ENCODE measurements around the gene PRICKLE3. TPM values are rescaled to one million over a fixed set of nuclear protein-coding genes. Genes with fewer than 3 reads are reported as not detected.

The PRICKLE3 gene
- total and polyA plus RNA-seq, 2 experiments from 2014 or later, result 4.7 to 13.7 TPM

GRCh38 chrX:49155900-49156837 is 30.0 kb downstream of the PRICKLE3 start:
- Mint-ChIP-seq H3K4me3 (peak overlapping the region; percentile 87), H3K27me3 (ENCODE audit: insufficient read depth, low read depth, poor library complexity) (peaks cover 6% of the 10 kb centered on the region), H3K4me1 (peaks cover 10% of the 10 kb centered on the region; the same call in 2 of the 3 replicates), H3K9me3 (no peaks in the 10 kb centered on the region; the same call in 2 of the 3 replicates), H3K36me3 (ENCODE audit: low read depth) (no peaks in the 10 kb centered on the region), H3K27ac (peak overlapping the region; percentile 98)
- DNase-seq (ENCODE audit: low spot score) (peak; percentile 91), ATAC-seq (peak; percentile 89)
- H3K9me2 ChIP-seq (ENCODE audit: insufficient read depth), result no peaks in the 10 kb centered on the region
- peak overlapping the region; percentile 79 for H3K4me2 ChIP-seq
- TF ChIP-seq ZNF114 (CRISPR knock-in tag; IDR thresholded peaks at IDR 0.05), result no peak
- no peak for TF ChIP-seq ETS1 (IDR thresholded peaks at IDR 0.05)
- TF ChIP-seq CREB1 (CRISPR knock-in tag; IDR thresholded peaks at IDR 0.05; ENCODE audit: low read depth), result peak; percentile 55
- no peak for TF ChIP-seq ZNF331 (CRISPR knock-in tag; IDR thresholded peaks at IDR 0.05; ENCODE audit: low read depth)
- TF ChIP-seq, protein P1, sequence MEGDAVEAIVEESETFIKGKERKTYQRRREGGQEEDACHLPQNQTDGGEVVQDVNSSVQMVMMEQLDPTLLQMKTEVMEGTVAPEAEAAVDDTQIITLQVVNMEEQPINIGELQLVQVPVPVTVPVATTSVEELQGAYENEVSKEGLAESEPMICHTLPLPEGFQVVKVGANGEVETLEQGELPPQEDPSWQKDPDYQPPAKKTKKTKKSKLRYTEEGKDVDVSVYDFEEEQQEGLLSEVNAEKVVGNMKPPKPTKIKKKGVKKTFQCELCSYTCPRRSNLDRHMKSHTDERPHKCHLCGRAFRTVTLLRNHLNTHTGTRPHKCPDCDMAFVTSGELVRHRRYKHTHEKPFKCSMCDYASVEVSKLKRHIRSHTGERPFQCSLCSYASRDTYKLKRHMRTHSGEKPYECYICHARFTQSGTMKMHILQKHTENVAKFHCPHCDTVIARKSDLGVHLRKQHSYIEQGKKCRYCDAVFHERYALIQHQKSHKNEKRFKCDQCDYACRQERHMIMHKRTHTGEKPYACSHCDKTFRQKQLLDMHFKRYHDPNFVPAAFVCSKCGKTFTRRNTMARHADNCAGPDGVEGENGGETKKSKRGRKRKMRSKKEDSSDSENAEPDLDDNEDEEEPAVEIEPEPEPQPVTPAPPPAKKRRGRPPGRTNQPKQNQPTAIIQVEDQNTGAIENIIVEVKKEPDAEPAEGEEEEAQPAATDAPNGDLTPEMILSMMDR (conservative IDR thresholded peaks at IDR 0.05; ENCODE audit: low read depth in 2 of 2), result peak; percentile 52 to 83
- no peak for TF ChIP-seq EZH2phosphoT487 (IDR thresholded peaks at IDR 0.05; ENCODE audit: unreplicated experiment)
- no peak for TF ChIP-seq STAT1 (IDR thresholded peaks at IDR 0.05; ENCODE audit: unreplicated experiment)
- TF ChIP-seq POLR2AphosphoS5 (IDR thresholded peaks at IDR 0.05; ENCODE audit: low read depth), result peak; percentile 62; the same call in 1 of the 2 replicates
- TF ChIP-seq, protein P2, sequence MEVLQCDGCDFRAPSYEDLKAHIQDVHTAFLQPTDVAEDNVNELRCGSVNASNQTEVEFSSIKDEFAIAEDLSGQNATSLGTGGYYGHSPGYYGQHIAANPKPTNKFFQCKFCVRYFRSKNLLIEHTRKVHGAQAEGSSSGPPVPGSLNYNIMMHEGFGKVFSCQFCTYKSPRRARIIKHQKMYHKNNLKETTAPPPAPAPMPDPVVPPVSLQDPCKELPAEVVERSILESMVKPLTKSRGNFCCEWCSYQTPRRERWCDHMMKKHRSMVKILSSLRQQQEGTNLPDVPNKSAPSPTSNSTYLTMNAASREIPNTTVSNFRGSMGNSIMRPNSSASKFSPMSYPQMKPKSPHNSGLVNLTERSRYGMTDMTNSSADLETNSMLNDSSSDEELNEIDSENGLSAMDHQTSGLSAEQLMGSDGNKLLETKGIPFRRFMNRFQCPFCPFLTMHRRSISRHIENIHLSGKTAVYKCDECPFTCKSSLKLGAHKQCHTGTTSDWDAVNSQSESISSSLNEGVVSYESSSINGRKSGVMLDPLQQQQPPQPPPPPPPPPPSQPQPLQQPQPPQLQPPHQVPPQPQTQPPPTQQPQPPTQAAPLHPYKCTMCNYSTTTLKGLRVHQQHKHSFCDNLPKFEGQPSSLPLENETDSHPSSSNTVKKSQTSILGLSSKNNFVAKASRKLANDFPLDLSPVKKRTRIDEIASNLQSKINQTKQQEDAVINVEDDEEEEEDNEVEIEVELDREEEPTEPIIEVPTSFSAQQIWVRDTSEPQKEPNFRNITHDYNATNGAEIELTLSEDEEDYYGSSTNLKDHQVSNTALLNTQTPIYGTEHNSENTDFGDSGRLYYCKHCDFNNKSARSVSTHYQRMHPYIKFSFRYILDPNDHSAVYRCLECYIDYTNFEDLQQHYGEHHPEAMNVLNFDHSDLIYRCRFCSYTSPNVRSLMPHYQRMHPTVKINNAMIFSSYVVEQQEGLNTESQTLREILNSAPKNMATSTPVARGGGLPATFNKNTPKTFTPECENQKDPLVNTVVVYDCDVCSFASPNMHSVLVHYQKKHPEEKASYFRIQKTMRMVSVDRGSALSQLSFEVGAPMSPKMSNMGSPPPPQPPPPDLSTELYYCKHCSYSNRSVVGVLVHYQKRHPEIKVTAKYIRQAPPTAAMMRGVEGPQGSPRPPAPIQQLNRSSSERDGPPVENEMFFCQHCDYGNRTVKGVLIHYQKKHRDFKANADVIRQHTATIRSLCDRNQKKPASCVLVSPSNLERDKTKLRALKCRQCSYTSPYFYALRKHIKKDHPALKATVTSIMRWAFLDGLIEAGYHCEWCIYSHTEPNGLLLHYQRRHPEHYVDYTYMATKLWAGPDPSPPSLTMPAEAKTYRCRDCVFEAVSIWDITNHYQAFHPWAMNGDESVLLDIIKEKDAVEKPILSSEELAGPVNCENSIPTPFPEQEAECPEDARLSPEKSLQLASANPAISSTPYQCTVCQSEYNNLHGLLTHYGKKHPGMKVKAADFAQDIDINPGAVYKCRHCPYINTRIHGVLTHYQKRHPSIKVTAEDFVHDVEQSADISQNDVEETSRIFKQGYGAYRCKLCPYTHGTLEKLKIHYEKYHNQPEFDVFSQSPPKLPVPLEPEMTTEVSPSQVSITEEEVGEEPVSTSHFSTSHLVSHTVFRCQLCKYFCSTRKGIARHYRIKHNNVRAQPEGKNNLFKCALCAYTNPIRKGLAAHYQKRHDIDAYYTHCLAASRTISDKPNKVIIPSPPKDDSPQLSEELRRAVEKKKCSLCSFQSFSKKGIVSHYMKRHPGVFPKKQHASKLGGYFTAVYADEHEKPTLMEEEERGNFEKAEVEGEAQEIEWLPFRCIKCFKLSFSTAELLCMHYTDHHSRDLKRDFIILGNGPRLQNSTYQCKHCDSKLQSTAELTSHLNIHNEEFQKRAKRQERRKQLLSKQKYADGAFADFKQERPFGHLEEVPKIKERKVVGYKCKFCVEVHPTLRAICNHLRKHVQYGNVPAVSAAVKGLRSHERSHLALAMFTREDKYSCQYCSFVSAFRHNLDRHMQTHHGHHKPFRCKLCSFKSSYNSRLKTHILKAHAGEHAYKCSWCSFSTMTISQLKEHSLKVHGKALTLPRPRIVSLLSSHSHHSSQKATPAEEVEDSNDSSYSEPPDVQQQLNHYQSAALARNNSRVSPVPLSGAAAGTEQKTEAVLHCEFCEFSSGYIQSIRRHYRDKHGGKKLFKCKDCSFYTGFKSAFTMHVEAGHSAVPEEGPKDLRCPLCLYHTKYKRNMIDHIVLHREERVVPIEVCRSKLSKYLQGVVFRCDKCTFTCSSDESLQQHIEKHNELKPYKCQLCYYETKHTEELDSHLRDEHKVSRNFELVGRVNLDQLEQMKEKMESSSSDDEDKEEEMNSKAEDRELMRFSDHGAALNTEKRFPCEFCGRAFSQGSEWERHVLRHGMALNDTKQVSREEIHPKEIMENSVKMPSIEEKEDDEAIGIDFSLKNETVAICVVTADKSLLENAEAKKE (CRISPR knock-in tag; IDR thresholded peaks at IDR 0.05), result no peak
- H3K79me2 ChIP-seq (replicated peaks; ENCODE audit: insufficient read depth), result no peaks in the 10 kb centered on the region
- H3K4me3 ChIP-seq, result peak overlapping the region; percentile 53
- H2AFZ ChIP-seq, result no peak overlapping the region
- H3F3A ChIP-seq (replicated peaks; ENCODE audit: low read depth), result no peaks in the 10 kb centered on the region
- no peaks in the 10 kb centered on the region; the same call in 1 of the 2 replicates for H3K4me1 ChIP-seq (ENCODE audit: insufficient read depth)
- peak overlapping the region; percentile 94; the same call in 1 of the 2 replicates for H3K27ac ChIP-seq (ENCODE audit: low read depth)
- H4K20me1 ChIP-seq (replicated peaks; ENCODE audit: insufficient read depth), result no peaks in the 10 kb centered on the region
- no peaks in the 10 kb centered on the region for H3K36me3 ChIP-seq (ENCODE audit: insufficient read depth)
- peaks cover 36% of the 10 kb centered on the region for H3K27me3 ChIP-seq (ENCODE audit: insufficient read depth)
